Erythroblast (primary cell): ENCODE data around the gene NCR3LG1.

Experiments used
- GATA1 ChIP-seq: IDR thresholded peaks from 2 replicates; pipeline ENCODE4 v1.6.1; 2011; ENCODE audit warnings: low read depth, mild to moderate bottlenecking, control low read depth, low read length, moderate library complexity
- POLR2A ChIP-seq: IDR thresholded peaks from 2 replicates; pipeline ENCODE4 v1.6.1; 2011; ENCODE audit warnings: mild to moderate bottlenecking, low read length

DNA sequence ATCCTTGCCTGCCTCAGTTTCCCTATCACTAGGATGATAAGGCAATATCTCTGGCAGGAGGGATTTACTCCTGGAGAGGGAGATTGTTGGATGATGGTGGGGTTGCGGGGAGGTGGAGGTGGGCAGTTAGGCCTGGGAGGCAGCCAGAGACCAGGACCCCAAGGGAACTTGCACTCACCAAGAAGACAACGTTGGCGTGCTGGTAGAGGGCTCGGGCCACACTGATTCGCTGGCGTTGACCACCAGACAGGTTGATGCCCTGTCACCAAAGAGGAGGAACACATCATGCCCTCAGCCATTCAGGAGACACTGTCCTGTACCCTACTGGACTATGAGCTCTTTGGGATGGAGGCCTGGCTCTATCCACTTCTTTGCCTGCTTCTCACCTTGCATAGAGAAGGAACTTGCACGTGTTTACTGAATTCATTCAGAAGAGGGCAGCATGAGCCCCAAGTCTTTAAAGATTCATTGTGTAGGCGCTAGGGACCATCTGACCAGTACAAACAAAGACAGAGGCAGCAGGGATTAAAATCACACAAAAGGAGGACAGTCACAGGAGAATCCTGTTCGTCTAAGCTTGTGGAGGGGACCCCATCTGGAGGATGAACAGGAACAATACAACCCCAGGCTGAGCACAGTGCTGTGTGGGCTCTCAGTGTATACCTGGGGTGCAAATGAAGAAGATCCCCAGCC, 61.0 kb downstream of the NCR3LG1 start:
- TF ChIP-seq POLR2A = no peak
- TF ChIP-seq GATA1 = no peak
